NCI-H2107 (cell line): ENCODE results near the gene DNLZ.

ENCODE experiments used
- DNase-seq: peaks from one replicate; lab custom pipeline; 2025; lab: John Stamatoyannopoulos, UW

The DNLZ gene

GRCh38 chr9:136343121-136343883 lies 20.2 kb downstream of the DNLZ start:
- DNase-seq, result no peak

GRCh38 chr9:136342181-136343120 lies 21.1 kb downstream of the DNLZ start:
- DNase-seq, result no peak

- no peak for DNase-seq
Measured at GRCh38 chr9:136341769-136342168, 21.8 kb downstream of the DNLZ start.

- no peak for DNase-seq
Measured at GRCh38 chr9:136341042-136341655, 22.4 kb downstream of the DNLZ start.

GRCh38 chr9:136340356-136341041 lies 23.0 kb downstream of the DNLZ start:
- no peak for DNase-seq

GRCh38 chr9:136339958-136340310 lies 23.6 kb downstream of the DNLZ start:
- no peak for DNase-seq

- DNase-seq, result no peak
Measured at GRCh38 chr9:136339173-136339957, 24.2 kb downstream of the DNLZ start.

GRCh38 chr9:136338511-136338910 lies 25.0 kb downstream of the DNLZ start:
- no peak for DNase-seq

GRCh38 chr9:136337416-136338395 lies 25.8 kb downstream of the DNLZ start:
- DNase-seq, result no peak

GRCh38 chr9:136336881-136337280 lies 26.7 kb downstream of the DNLZ start:
- no peak for DNase-seq

GRCh38 chr9:136336156-136336870 lies 27.2 kb downstream of the DNLZ start:
- DNase-seq, result no peak

- no peak for DNase-seq
Measured at GRCh38 chr9:136335296-136336155, 28.0 kb downstream of the DNLZ start.

- DNase-seq, result no peak
Measured at GRCh38 chr9:136334541-136334940, 29.0 kb downstream of the DNLZ start.

- DNase-seq, result no peak
Measured at GRCh38 chr9:136333486-136333885, 30.1 kb downstream of the DNLZ start.

- DNase-seq, result no peak
Measured at GRCh38 chr9:136333045-136333444, 30.5 kb downstream of the DNLZ start.

GRCh38 chr9:136332482-136332983 lies 31.0 kb downstream of the DNLZ start:
- DNase-seq, result no peak

- DNase-seq, result no peak
Measured at GRCh38 chr9:136331556-136332481, 31.7 kb downstream of the DNLZ start.
